SH-SY5Y (cell line): ENCODE results near the gene ZNF414.

Experiments used
- GATA2 ChIP-seq: IDR thresholded peaks from 2 replicates; pipeline ENCODE4 v1.6.1; 2011; ENCODE audit warnings: mild to moderate bottlenecking, low read depth, low read length
- GATA3 ChIP-seq: IDR thresholded peaks from 2 replicates; pipeline ENCODE4 v1.6.1; 2011; ENCODE audit warnings: low read depth, mild to moderate bottlenecking, low read length, moderate library complexity

DNA sequence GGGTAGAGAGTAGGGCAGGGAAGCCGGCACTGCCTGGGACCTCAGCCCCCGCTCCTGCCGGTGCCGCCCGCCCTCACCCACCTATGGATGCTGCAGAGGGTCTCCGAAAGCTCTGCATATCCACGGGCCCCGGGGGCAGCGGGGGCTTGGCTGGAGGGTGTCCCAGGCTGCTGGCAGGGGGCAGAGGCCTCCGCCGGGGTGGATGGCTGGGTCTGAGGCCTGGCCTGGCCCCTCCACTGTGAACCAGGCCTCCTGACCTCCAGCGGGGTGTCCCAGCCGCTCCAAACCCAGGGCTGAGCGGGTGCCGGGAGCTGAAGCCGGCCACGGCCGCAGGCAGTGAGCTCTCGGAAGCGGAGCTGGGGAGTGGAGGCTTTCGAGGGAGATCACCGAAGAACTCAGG lies 15.7 kb downstream of the ZNF414 start:
- no peak for TF ChIP-seq GATA2
- no peak for TF ChIP-seq GATA3
